Central memory CD8-positive, alpha-beta T cell (primary cell): ENCODE measurements around the gene LMX1A.

Experiments used
- ATAC-seq: fragments of 150-1000 bp; cut with Tn5 transposase; replicated peaks from 2 replicates; pipeline ENCODE4 v1.10.0; 2022; ENCODE audit warnings: mild to moderate bottlenecking, moderate FRiP score, moderate number of reproducible peaks; ENCODE audit not compliant: poor library complexity, severe bottlenecking; ENCODE audit errors: extremely low read depth
- DNase-seq, 2 donors: peaks; one replicate each; pipeline ENCODE4 v3.0.0; 2021; ENCODE audit warnings: low spot score in 2 of 2
- H3K27ac Mint-ChIP-seq: one replicate; pipeline ENCODE4 v1.8.0; 2022; ENCODE audit warnings: low read depth, mild to moderate bottlenecking, moderate library complexity, mixed read lengths
- H3K27me3 Mint-ChIP-seq: one replicate; pipeline ENCODE4 v1.8.0; 2022; ENCODE audit warnings: mixed read lengths
- H3K36me3 Mint-ChIP-seq: one replicate; pipeline ENCODE4 v1.8.0; 2022; ENCODE audit warnings: mild to moderate bottlenecking, moderate library complexity, mixed read lengths; ENCODE audit not compliant: insufficient read depth
- H3K4me1 Mint-ChIP-seq: one replicate; pipeline ENCODE4 v1.8.0; 2022; ENCODE audit warnings: mixed read lengths
- H3K4me3 Mint-ChIP-seq: one replicate; pipeline ENCODE4 v1.8.0; 2022; ENCODE audit warnings: mild to moderate bottlenecking, moderate library complexity, mixed read lengths
- H3K9me3 Mint-ChIP-seq: one replicate; pipeline ENCODE4 v1.8.0; 2022; ENCODE audit warnings: mixed read lengths

The LMX1A gene

GRCh38 chr1:165235777-165236291, 120.7 kb downstream of the LMX1A start:
- Mint-ChIP-seq H3K9me3 (no peaks in the 10 kb centered on the region), H3K4me3 (no peak overlapping the region), H3K36me3 (no peaks in the 10 kb centered on the region), H3K27ac (no peak overlapping the region), H3K4me1 (no peaks in the 10 kb centered on the region), H3K27me3 (peaks cover 67% of the 10 kb centered on the region)
- no peak for DNase-seq
- ATAC-seq: no peak

DNA sequence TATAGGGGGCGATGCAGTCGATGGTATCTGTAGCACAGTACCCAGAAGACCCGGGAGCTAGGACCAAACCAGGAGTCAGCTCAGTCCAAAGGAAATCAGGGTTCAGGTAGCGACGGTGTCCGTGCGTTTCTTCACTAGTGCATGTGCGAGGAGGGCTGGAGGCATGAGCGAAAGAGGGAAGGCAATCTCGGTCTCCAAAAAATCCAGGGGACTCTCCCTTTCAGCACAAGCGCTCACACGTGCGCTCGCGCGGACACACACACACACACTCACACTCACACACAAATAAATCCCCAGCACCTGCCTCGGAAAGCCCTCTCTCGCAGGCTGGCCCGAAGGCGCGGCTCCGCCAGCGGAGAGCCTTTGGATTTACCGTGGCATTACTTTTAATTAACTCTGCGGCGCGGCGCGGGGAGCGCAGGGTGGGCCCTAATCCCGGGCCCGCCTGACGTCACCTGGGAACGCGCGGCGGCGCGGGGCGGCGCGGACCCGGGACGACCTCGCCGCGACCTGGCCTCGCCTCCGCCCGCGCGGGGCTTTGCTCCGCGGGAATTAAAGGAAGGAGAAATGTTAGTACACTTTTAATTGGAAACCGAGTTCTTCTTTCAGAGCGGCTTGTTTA, 121.2 kb downstream of the LMX1A start:
- ATAC-seq: no peak
- Mint-ChIP-seq H3K9me3 (no peaks in the 10 kb centered on the region), H3K4me1 (no peaks in the 10 kb centered on the region), H3K4me3 (no peak overlapping the region), H3K27ac (no peak overlapping the region), H3K27me3 (peaks cover 61% of the 10 kb centered on the region), H3K36me3 (no peaks in the 10 kb centered on the region)
- DNase-seq: no peak

DNA sequence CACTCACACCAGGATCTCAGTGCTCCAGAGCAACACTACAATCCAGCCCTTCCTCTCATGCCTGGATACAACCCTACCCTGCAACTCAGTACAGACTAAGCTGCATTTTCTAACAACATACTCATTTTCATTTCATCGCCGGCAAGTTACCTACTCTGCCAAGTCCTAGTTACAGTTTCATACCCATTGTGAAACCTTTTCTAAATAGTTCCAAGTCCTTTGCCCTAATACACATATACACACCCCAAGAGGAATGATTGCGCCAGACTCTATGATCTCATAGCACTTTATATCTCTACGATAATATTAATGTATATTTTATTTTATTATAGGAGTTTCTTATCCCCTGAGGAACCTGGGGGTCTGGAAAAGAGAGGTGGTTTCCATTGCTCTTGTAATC, 122.4 kb downstream of the LMX1A start:
- DNase-seq: no peak
- H3K36me3 Mint-ChIP-seq: no peaks in the 10 kb centered on the region
- H3K27ac Mint-ChIP-seq: no peak overlapping the region
- H3K4me3 Mint-ChIP-seq: no peak overlapping the region
- H3K27me3 Mint-ChIP-seq: peaks cover 61% of the 10 kb centered on the region
- ATAC-seq: no peak
- no peaks in the 10 kb centered on the region for H3K9me3 Mint-ChIP-seq
- no peaks in the 10 kb centered on the region for H3K4me1 Mint-ChIP-seq

DNA sequence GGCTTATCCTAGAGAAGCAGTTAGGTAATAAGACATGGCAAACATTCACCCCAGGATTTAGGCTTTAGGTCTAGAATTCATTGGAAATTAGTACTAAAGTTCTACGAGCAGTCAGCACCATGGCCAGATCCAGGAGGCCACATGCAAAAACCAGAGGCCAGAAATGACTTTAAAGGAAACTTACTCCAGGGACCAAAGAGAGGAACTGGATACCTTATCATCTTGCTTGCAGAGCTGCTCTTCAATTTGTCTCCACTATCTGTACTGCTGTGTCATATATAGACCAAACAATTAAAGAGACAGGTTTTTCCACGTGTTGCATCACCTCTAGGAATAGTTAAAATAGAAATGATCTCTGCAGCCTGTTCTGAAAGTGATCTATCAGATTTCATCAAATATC, 127.8 kb downstream of the LMX1A start:
- Mint-ChIP-seq H3K9me3 (peaks cover 6% of the 10 kb centered on the region), H3K4me3 (no peak overlapping the region), H3K4me1 (no peaks in the 10 kb centered on the region), H3K36me3 (no peaks in the 10 kb centered on the region), H3K27ac (no peak overlapping the region), H3K27me3 (peaks cover 29% of the 10 kb centered on the region)
- ATAC-seq (no peak), DNase-seq (no peak)

GRCh38 chr1:165228111-165228655, 128.3 kb downstream of the LMX1A start:
- Mint-ChIP-seq H3K4me1 (no peaks in the 10 kb centered on the region), H3K27me3 (peaks cover 24% of the 10 kb centered on the region), H3K9me3 (peaks cover 6% of the 10 kb centered on the region), H3K36me3 (no peaks in the 10 kb centered on the region), H3K27ac (no peak overlapping the region), H3K4me3 (no peak overlapping the region)
- ATAC-seq (no peak), DNase-seq (no peak)

DNA sequence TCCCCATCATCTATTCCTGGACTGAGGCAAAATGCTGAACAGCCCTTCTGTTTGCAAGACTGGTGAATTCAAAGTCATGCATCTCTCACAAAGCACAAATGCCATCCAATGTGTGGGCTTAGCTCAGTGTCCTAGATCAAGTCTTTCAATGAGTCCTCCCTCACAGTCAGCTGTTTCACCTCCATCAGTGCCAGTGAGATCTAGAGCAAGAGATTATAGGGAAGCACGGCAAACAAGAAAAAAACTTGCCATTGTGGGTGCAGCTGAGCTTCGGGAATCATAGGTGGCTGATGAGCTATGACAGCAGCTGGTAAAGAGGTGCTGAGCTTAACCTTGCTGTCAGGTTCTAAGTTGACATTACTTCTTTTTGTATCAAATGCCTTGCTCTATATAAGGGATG, 130.2 kb downstream of the LMX1A start:
- Mint-ChIP-seq H3K36me3 (no peaks in the 10 kb centered on the region), H3K27ac (no peak overlapping the region), H3K4me3 (no peak overlapping the region), H3K27me3 (peaks cover 9% of the 10 kb centered on the region), H3K9me3 (peaks cover 6% of the 10 kb centered on the region), H3K4me1 (no peaks in the 10 kb centered on the region)
- no peak for ATAC-seq
- DNase-seq: no peak

GRCh38 chr1:165225650-165226049, 130.9 kb downstream of the LMX1A start:
- Mint-ChIP-seq H3K27me3 (peaks cover 9% of the 10 kb centered on the region), H3K4me1 (no peaks in the 10 kb centered on the region), H3K9me3 (peaks cover 6% of the 10 kb centered on the region), H3K27ac (no peak overlapping the region), H3K4me3 (no peak overlapping the region), H3K36me3 (no peaks in the 10 kb centered on the region)
- ATAC-seq (no peak), DNase-seq (no peak)

- ATAC-seq (no peak), DNase-seq (no peak)
- no peaks in the 10 kb centered on the region for H3K36me3 Mint-ChIP-seq
- no peak overlapping the region for H3K4me3 Mint-ChIP-seq
- H3K4me1 Mint-ChIP-seq: no peaks in the 10 kb centered on the region
- peaks cover 11% of the 10 kb centered on the region for H3K27me3 Mint-ChIP-seq
- H3K27ac Mint-ChIP-seq: no peak overlapping the region
- peaks cover 6% of the 10 kb centered on the region for H3K9me3 Mint-ChIP-seq
These were observed 131.5 kb downstream of the LMX1A start for GRCh38 chr1:165225062-165225461.

GRCh38 chr1:165224504-165224903, 132.0 kb downstream of the LMX1A start:
- no peak overlapping the region for H3K27ac Mint-ChIP-seq
- no peak for DNase-seq
- no peaks in the 10 kb centered on the region for H3K36me3 Mint-ChIP-seq
- H3K27me3 Mint-ChIP-seq: peaks cover 17% of the 10 kb centered on the region
- no peak overlapping the region for H3K4me3 Mint-ChIP-seq
- ATAC-seq: no peak
- H3K9me3 Mint-ChIP-seq: peaks cover 6% of the 10 kb centered on the region
- H3K4me1 Mint-ChIP-seq: no peaks in the 10 kb centered on the region

GRCh38 chr1:165222580-165222979, 133.9 kb downstream of the LMX1A start:
- H3K27ac Mint-ChIP-seq: no peak overlapping the region
- DNase-seq: no peak
- no peak overlapping the region for H3K4me3 Mint-ChIP-seq
- peaks cover 6% of the 10 kb centered on the region for H3K9me3 Mint-ChIP-seq
- H3K36me3 Mint-ChIP-seq: no peaks in the 10 kb centered on the region
- H3K4me1 Mint-ChIP-seq: no peaks in the 10 kb centered on the region
- peaks cover 24% of the 10 kb centered on the region for H3K27me3 Mint-ChIP-seq
- ATAC-seq: no peak

DNA sequence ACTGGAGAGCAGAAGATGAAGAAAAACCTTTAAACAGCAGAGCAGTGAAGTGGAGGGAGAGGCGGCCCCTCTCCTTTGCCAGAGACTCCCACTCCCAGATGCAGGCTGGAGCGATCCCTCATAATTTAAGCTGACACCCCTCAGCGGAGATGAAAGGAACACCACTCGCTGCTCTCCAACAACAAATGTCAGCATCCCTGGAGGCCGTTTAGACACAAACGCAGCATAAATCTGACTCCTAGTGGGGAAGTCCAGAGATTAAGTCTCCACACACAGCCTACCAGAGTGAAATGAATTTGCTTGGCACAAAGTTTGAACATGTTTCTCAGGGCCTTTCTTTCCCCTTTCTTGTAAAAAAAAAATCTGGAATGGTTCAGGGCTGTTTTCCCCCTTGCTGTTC, 137.8 kb downstream of the LMX1A start:
- peaks cover 15% of the 10 kb centered on the region for H3K27me3 Mint-ChIP-seq
- H3K9me3 Mint-ChIP-seq: no peaks in the 10 kb centered on the region
- no peak for DNase-seq
- no peaks in the 10 kb centered on the region for H3K4me1 Mint-ChIP-seq
- H3K36me3 Mint-ChIP-seq: no peaks in the 10 kb centered on the region
- H3K4me3 Mint-ChIP-seq: no peak overlapping the region
- no peak for ATAC-seq
- no peak overlapping the region for H3K27ac Mint-ChIP-seq

DNA sequence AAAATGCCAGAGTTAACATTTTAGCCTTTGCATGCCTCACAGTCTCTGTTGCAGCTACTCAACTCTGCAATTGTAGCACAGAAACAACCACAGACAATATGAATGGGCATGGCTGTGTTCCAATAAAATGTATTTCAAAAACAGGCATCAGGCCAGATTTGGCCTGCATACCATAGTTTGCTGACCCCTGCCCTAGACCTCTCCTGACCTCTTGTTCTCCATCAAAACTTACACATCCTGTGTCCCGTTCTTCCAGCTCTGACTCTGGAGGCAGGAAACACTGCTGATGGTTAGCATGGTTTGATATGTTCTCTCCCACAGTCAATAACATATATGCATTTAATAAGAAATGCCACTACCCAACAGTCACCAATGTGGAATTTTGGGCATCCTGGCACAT, 138.6 kb downstream of the LMX1A start:
- Mint-ChIP-seq H3K27me3 (peaks cover 15% of the 10 kb centered on the region), H3K36me3 (no peaks in the 10 kb centered on the region), H3K9me3 (no peaks in the 10 kb centered on the region), H3K4me1 (no peaks in the 10 kb centered on the region), H3K27ac (no peak overlapping the region), H3K4me3 (no peak overlapping the region)
- ATAC-seq (no peak), DNase-seq (no peak)

DNA sequence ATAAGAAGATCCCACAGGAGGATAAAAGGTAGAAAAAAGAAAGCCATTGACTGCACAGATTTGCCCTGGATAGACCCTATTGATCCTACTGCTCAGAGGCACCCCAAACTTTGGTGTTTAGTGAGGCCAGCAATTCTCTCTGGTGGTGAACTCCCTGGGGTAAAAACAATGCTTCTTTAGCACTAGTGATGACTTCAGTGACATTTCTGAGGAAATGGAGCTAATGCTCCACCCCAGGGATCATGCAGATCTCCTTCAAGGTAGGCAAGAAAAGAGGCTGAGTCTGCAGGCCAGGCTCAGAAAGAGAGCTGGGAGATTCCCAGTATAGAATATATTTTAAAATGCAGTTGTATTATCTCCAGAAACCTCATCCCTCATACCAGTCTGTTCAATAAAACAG, 140.3 kb downstream of the LMX1A start:
- Mint-ChIP-seq H3K27ac (no peak overlapping the region), H3K4me3 (no peak overlapping the region), H3K36me3 (no peaks in the 10 kb centered on the region), H3K4me1 (no peaks in the 10 kb centered on the region), H3K27me3 (peaks cover 15% of the 10 kb centered on the region), H3K9me3 (no peaks in the 10 kb centered on the region)
- no peak for ATAC-seq
- DNase-seq: no peak
